Breast epithelium (tissue), 4 donors: ENCODE results near the gene SPART. TPM values are rescaled to one million over a fixed set of nuclear protein-coding genes. Genes with fewer than 3 reads are reported as not detected.

Experiments used
- DNase-seq, 2 donors: peaks; one replicate each; pipeline ENCODE4 v3.0.0-alpha.2; 2019; ENCODE audit warnings: low spot score in 2 of 2
- H3K27ac ChIP-seq, 2 donors: fragments of 200-600 bp; sonication (generic) in 1 of 2; one replicate each; pipeline ENCODE4 v1.5.1; 2016 to 2019; ENCODE audit warnings: mild to moderate bottlenecking in 1 of 2
- H3K27me3 ChIP-seq, 2 donors: fragments of 200-600 bp; sonication (generic) in 1 of 2; one replicate each; pipeline versions ENCODE4 v1.5.1 to v1.6.0; 2017 to 2019; ENCODE audit warnings: control low read depth in 1 of 2, mild to moderate bottlenecking in 1 of 2
- H3K36me3 ChIP-seq: fragments of 200-600 bp; one replicate; pipeline ENCODE4 v1.5.1; 2019
- H3K4me1 ChIP-seq, 2 donors: fragments of 200-600 bp; sonication (generic); one replicate each; pipeline ENCODE4 v1.5.1; 2016 to 2019; ENCODE audit warnings: control low read depth in 1 of 2
- H3K4me3 ChIP-seq, 3 donors: fragments of 200-600 bp; sonication (generic); 1 replicate in 2 of 3; 2 replicates in 1 of 3; pipeline ENCODE4 v1.5.1; 2016 to 2019; ENCODE audit warnings: mild to moderate bottlenecking in 3 of 3, moderate library complexity in 2 of 3
- H3K9me3 ChIP-seq, 2 donors: fragments of 200-600 bp; sonication (generic) in 1 of 2; one replicate each; pipeline ENCODE4 v1.5.1; 2016 to 2019; ENCODE audit warnings: control low read depth in 1 of 2
- CTCF ChIP-seq, 3 donors: fragments of 450-650 bp; IDR thresholded peaks; one replicate each; pipeline ENCODE4 v1.5.1; 2016 to 2017; ENCODE audit warnings: antibody characterized with exemption in 3 of 3, mild to moderate bottlenecking in 3 of 3, moderate library complexity in 3 of 3
- POLR2A ChIP-seq: fragments of 450-650 bp; IDR thresholded peaks from one replicate; pipeline ENCODE4 v1.6.1; 2016; ENCODE audit warnings: antibody characterized with exemption, mild to moderate bottlenecking, moderate library complexity
- POLR2AphosphoS5 ChIP-seq, 3 donors: sonication (generic); formaldehyde crosslinking; IDR thresholded peaks; one replicate each; pipeline ENCODE4 v1.6.1; 2017; ENCODE audit warnings: antibody characterized with exemption in 3 of 3
- intact Hi-C: fragments of 100-400 bp; cut with DNase I; formaldehyde crosslinking; loops from one replicate; pipeline ENCODE4 v1.15.1; 2023; ENCODE audit warnings: low total_unique reads
- total RNA-seq, 3 donors: library from RNA; depleted of rRNA; stranded (reverse); fragments of >200 nt; gene quantifications; one replicate each; pipeline ENCODE4 v1.1.0, GENCODE V29; 2016

SPART gene
- total RNA-seq, 3 donors from 2014 or later = 79.6 to 111 (median 105) TPM

GRCh38 chr13:36298535-36299068 is 47.6 kb downstream of the SPART start:
- no peaks in the 10 kb centered on the region for H3K9me3 ChIP-seq
- H3K4me1 ChIP-seq = no peaks in the 10 kb centered on the region
- intact Hi-C loops = no loop called here
- peak overlapping the region in 1 of 3 donors; percentile 74 for H3K4me3 ChIP-seq
- H3K36me3 ChIP-seq = peaks cover 3% of the 10 kb centered on the region
- no peak overlapping the region for H3K27ac ChIP-seq
- no peaks in the 10 kb centered on the region for H3K27me3 ChIP-seq
- TF ChIP-seq CTCF (IDR thresholded peaks at IDR 0.05) (no peak), POLR2A (no peak), POLR2AphosphoS5 (IDR thresholded peaks at IDR 0.05) (no peak)
- no peak for DNase-seq

- no peaks in the 10 kb centered on the region for H3K36me3 ChIP-seq
- no peaks in the 10 kb centered on the region for H3K9me3 ChIP-seq
- H3K4me1 ChIP-seq = no peaks in the 10 kb centered on the region
- H3K27me3 ChIP-seq = no peaks in the 10 kb centered on the region
- peak; percentile 64 to 68 for DNase-seq
- peak within 1 kb of the TSS; percentile 46 to 63 for H3K27ac ChIP-seq
- intact Hi-C loops = no loop called here
- TF ChIP-seq POLR2A = peak; percentile 13
- TF ChIP-seq POLR2AphosphoS5 (IDR thresholded peaks at IDR 0.05) = peak in 2 of 3 donors; percentile 23 to 76
- no peak for TF ChIP-seq CTCF (IDR thresholded peaks at IDR 0.05)
- peak within 1 kb of the TSS; percentile 53 to 74 (median 59) for H3K4me3 ChIP-seq
Measured at GRCh38 chr13:36297366-36298338, 48.5 kb downstream of the SPART start, which contains the start of gene CCDC169. TSS of gene CCDC169 (minus strand) at chr13:36297814. CDS start at chr13:36297719, 95 bp downstream.

GRCh38 chr13:36294096-36294495 is 52.1 kb downstream of the SPART start:
- no peaks in the 10 kb centered on the region for H3K27me3 ChIP-seq
- no peak overlapping the region for H3K4me3 ChIP-seq
- no peaks in the 10 kb centered on the region for H3K36me3 ChIP-seq
- peaks cover 0 to under 1% of the 10 kb centered on the region in 2 donors for H3K9me3 ChIP-seq
- intact Hi-C loops = loop anchor here (2.0 kb wide), 1 partner anchor 61 kb away; no protein-coding TSS in a partner anchor
- DNase-seq = no peak
- no peak for TF ChIP-seq CTCF (IDR thresholded peaks at IDR 0.05)
- no peak for TF ChIP-seq POLR2AphosphoS5 (IDR thresholded peaks at IDR 0.05)
- no peak for TF ChIP-seq POLR2A
- no peaks in the 10 kb centered on the region for H3K4me1 ChIP-seq
- no peak overlapping the region for H3K27ac ChIP-seq

GRCh38 chr13:36293497-36293896 is 52.7 kb downstream of the SPART start:
- intact Hi-C loops = no loop called here
- TF ChIP-seq POLR2A (no peak), POLR2AphosphoS5 (IDR thresholded peaks at IDR 0.05) (no peak), CTCF (IDR thresholded peaks at IDR 0.05) (no peak)

More at GRCh38 chr13:36293497-36293896, 52.7 kb downstream of the SPART start:
- Histone ChIP-seq H3K36me3 (no peaks in the 10 kb centered on the region), H3K27ac (no peak overlapping the region), H3K27me3 (no peaks in the 10 kb centered on the region), H3K4me1 (no peaks in the 10 kb centered on the region), H3K4me3 (no peak overlapping the region), H3K9me3 (peaks cover 0 to 6% of the 10 kb centered on the region in 2 donors)
- no peak for DNase-seq
